Hepatic stellate cell (primary cell): ENCODE measurements around the gene VAT1L.

Experiments
- DNase-seq: peaks from one replicate; pipeline ENCODE4 v3.0.0; 2011; ENCODE audit warnings: low spot score

VAT1L gene

GRCh38 chr16:77788181-77789084 is at the start of gene VAT1L:
Gene VAT1L, plus strand, starts transcription at chr16:77788564. Its CDS starts 119 bp downstream, at chr16:77788683.
- peak; percentile 21 for DNase-seq

- DNase-seq, result no peak
These were observed 49.4 kb upstream of the VAT1L start for GRCh38 chr16:77738706-77739558.

GRCh38 chr16:77739559-77739892 is 48.8 kb upstream of the VAT1L start:
- DNase-seq, result no peak

- DNase-seq, result no peak
These were observed 44.2 kb upstream of the VAT1L start for GRCh38 chr16:77744141-77744540.

GRCh38 chr16:77745972-77746371 is 42.4 kb upstream of the VAT1L start:
- no peak for DNase-seq

GRCh38 chr16:77748421-77749005 is 39.9 kb upstream of the VAT1L start:
- DNase-seq, result no peak

- no peak for DNase-seq
These were observed 38.9 kb upstream of the VAT1L start for GRCh38 chr16:77749415-77749814.

GRCh38 chr16:77758046-77758445 is 30.3 kb upstream of the VAT1L start:
- DNase-seq, result no peak

GRCh38 chr16:77758508-77758907 is 29.9 kb upstream of the VAT1L start:
- DNase-seq, result no peak

- DNase-seq, result no peak
These were observed 29.2 kb upstream of the VAT1L start for GRCh38 chr16:77759201-77759600.

GRCh38 chr16:77759821-77760220 is 28.5 kb upstream of the VAT1L start:
- no peak for DNase-seq

- DNase-seq, result no peak
These were observed 27.6 kb upstream of the VAT1L start for GRCh38 chr16:77760800-77761199.

- DNase-seq, result no peak
These were observed 27.2 kb upstream of the VAT1L start for GRCh38 chr16:77761204-77761603.

- DNase-seq, result no peak
These were observed 26.1 kb upstream of the VAT1L start for GRCh38 chr16:77762262-77762661.

GRCh38 chr16:77763994-77764393 is 24.4 kb upstream of the VAT1L start:
- no peak for DNase-seq

GRCh38 chr16:77767211-77767610 is 21.2 kb upstream of the VAT1L start:
- DNase-seq, result no peak

GRCh38 chr16:77767826-77768225 is 20.5 kb upstream of the VAT1L start:
- no peak for DNase-seq

GRCh38 chr16:77775911-77776909 is 12.2 kb upstream of the VAT1L start:
- no peak for DNase-seq

- no peak for DNase-seq
These were observed 10.6 kb upstream of the VAT1L start for GRCh38 chr16:77777745-77778144.

GRCh38 chr16:77780378-77780837 is 8.0 kb upstream of the VAT1L start:
- DNase-seq, result peak; percentile 12

GRCh38 chr16:77781091-77781490 is 7.3 kb upstream of the VAT1L start:
- DNase-seq, result no peak
